ENCODE data around the gene APLN. TPM values are rescaled to one million over a fixed set of nuclear protein-coding genes. Genes with fewer than 3 reads are reported as not detected.

Gene APLN
- polyA plus RNA-seq, 1 experiment = 0.21 TPM

- no peak for DNase-seq (ENCODE audit: low read depth, low spot score)
- ChIA-PET CTCF (no interaction called here), POLR2A (no interaction called here)
- Histone ChIP-seq H3K4me3 (ENCODE audit: low read depth, low read length) (no peak overlapping the region), H3K9me3 (ENCODE audit: control insufficient read depth, insufficient read depth, low read length) (no peaks in the 10 kb centered on the region), H3K27me3 (ENCODE audit: control insufficient read depth, insufficient read depth, low read length) (no peaks in the 10 kb centered on the region), H3K27ac (ENCODE audit: low read depth, low read length) (no peak overlapping the region)
- no peak for TF ChIP-seq CTCF (IDR thresholded peaks at IDR 0.05; ENCODE audit: low read depth, low read length)
Observed at GRCh38 chrX:129648514-129649267, 6.1 kb downstream of the APLN start.

GRCh38 chrX:129647418-129648410 lies 7.0 kb downstream of the APLN start:
- no peaks in the 10 kb centered on the region for H3K9me3 ChIP-seq (ENCODE audit: control insufficient read depth, insufficient read depth, low read length)

GRCh38 chrX:129646566-129647417 lies 8.0 kb downstream of the APLN start:
- no peak for DNase-seq (ENCODE audit: low read depth, low spot score)
- Histone ChIP-seq H3K4me3 (ENCODE audit: low read depth, low read length) (no peak overlapping the region), H3K9me3 (ENCODE audit: control insufficient read depth, insufficient read depth, low read length) (no peaks in the 10 kb centered on the region), H3K27ac (ENCODE audit: low read depth, low read length) (no peak overlapping the region), H3K27me3 (ENCODE audit: control insufficient read depth, insufficient read depth, low read length) (no peaks in the 10 kb centered on the region)
- ChIA-PET POLR2A (no interaction called here), CTCF (no interaction called here)
- TF ChIP-seq CTCF (IDR thresholded peaks at IDR 0.05; ENCODE audit: low read depth, low read length) = no peak

More at GRCh38 chrX:129647418-129648410, 7.0 kb downstream of the APLN start:
- Histone ChIP-seq H3K4me3 (ENCODE audit: low read depth, low read length) (no peak overlapping the region), H3K27me3 (ENCODE audit: control insufficient read depth, insufficient read depth, low read length) (no peaks in the 10 kb centered on the region), H3K27ac (ENCODE audit: low read depth, low read length) (no peak overlapping the region)
- TF ChIP-seq CTCF (IDR thresholded peaks at IDR 0.05; ENCODE audit: low read depth, low read length) = no peak
- DNase-seq (ENCODE audit: low read depth, low spot score) = no peak
- ChIA-PET CTCF (no interaction called here), POLR2A (no interaction called here)

GRCh38 chrX:129642641-129643040 lies 12.1 kb downstream of the APLN start:
- peaks cover 3% of the 10 kb centered on the region for H3K27me3 ChIP-seq (ENCODE audit: control insufficient read depth, insufficient read depth, low read length)
- ChIA-PET POLR2A (no interaction called here), CTCF (interaction anchor here (1.8 kb wide), 1 partner anchor 84 kb away, joined by 9 read pairs; no protein-coding TSS in a partner anchor)
- no peak for TF ChIP-seq CTCF (IDR thresholded peaks at IDR 0.05; ENCODE audit: low read depth, low read length)
- H3K9me3 ChIP-seq (ENCODE audit: control insufficient read depth, insufficient read depth, low read length) = no peaks in the 10 kb centered on the region
- no peak overlapping the region for H3K27ac ChIP-seq (ENCODE audit: low read depth, low read length)
- H3K4me3 ChIP-seq (ENCODE audit: low read depth, low read length) = no peak overlapping the region
- DNase-seq (ENCODE audit: low read depth, low spot score) = no peak
